GM23248 (cell line): ENCODE data around the gene CAB39. TPM values are rescaled to one million over a fixed set of nuclear protein-coding genes. Genes with fewer than 3 reads are reported as not detected.

Experiments
- DNase-seq: peaks from one replicate; pipeline ENCODE4 v3.0.0-alpha.2; 2015
- H2AFZ ChIP-seq: fragments of 200-600 bp; sonication (generic); 2 replicates; pipeline ENCODE4 v1.6.1; 2016; ENCODE audit warnings: antibody characterized with exemption
- H3F3A ChIP-seq: fragments of 200-600 bp; sonication (generic); 2 replicates; pipeline ENCODE4 v1.6.1; 2016; ENCODE audit warnings: mild to moderate bottlenecking, antibody characterized with exemption, mixed run types; ENCODE audit not compliant: insufficient read depth
- H3K27ac ChIP-seq: fragments of 200-600 bp; sonication (generic); 2 replicates; pipeline ENCODE4 v1.5.1; 2016; ENCODE audit warnings: mild to moderate bottlenecking
- H3K27me3 ChIP-seq: fragments of 200-600 bp; sonication (generic); replicated peaks from 2 replicates; pipeline ENCODE4 v1.6.1; 2016; ENCODE audit warnings: mild to moderate bottlenecking; ENCODE audit not compliant: insufficient read depth
- H3K36me3 ChIP-seq: fragments of 200-600 bp; sonication (generic); 2 replicates; pipeline ENCODE4 v1.6.1; 2016; ENCODE audit warnings: low read depth, mild to moderate bottlenecking
- H3K4me1 ChIP-seq: fragments of 200-600 bp; sonication (generic); 2 replicates; pipeline ENCODE4 v1.6.1; 2016; ENCODE audit warnings: mild to moderate bottlenecking; ENCODE audit not compliant: insufficient read depth
- H3K4me2 ChIP-seq: fragments of 200-600 bp; sonication (generic); one replicate; pipeline ENCODE4 v1.6.1; 2016; ENCODE audit warnings: mild to moderate bottlenecking; ENCODE audit not compliant: unreplicated experiment
- H3K4me3 ChIP-seq: fragments of 200-600 bp; sonication (generic); 2 replicates; pipeline ENCODE4 v1.5.1; 2016; ENCODE audit warnings: mild to moderate bottlenecking
- H3K79me2 ChIP-seq: fragments of 200-600 bp; sonication (generic); 2 replicates; pipeline ENCODE4 v1.6.1; 2016; ENCODE audit warnings: mild to moderate bottlenecking; ENCODE audit not compliant: insufficient read depth
- H3K9ac ChIP-seq: fragments of 200-600 bp; sonication (generic); 2 replicates; pipeline ENCODE4 v1.6.1; 2016; ENCODE audit warnings: mild to moderate bottlenecking
- H3K9me2 ChIP-seq: fragments of 200-600 bp; sonication (generic); 2 replicates; pipeline ENCODE4 v1.6.1; 2016; ENCODE audit warnings: mixed run types, mild to moderate bottlenecking, moderate library complexity; ENCODE audit not compliant: insufficient read depth
- H3K9me3 ChIP-seq: fragments of 200-600 bp; sonication (generic); one replicate; pipeline ENCODE4 v1.6.1; 2017; ENCODE audit warnings: low read depth
- H4K20me1 ChIP-seq: fragments of 200-600 bp; sonication (generic); 2 replicates; pipeline ENCODE4 v1.6.0; 2016; ENCODE audit not compliant: insufficient read depth
- EZH2 ChIP-seq: fragments of 200-600 bp; sonication (generic); IDR thresholded peaks from 2 replicates; pipeline ENCODE4 v1.6.1; 2018; ENCODE audit warnings: antibody characterized with exemption, mild to moderate bottlenecking; ENCODE audit not compliant: insufficient read depth, poor library complexity, severe bottlenecking
- EZH2phosphoT487 ChIP-seq: fragments of 200-600 bp; sonication (generic); IDR thresholded peaks from 2 replicates; pipeline ENCODE4 v1.6.1; 2018; ENCODE audit warnings: antibody characterized with exemption, moderate library complexity, mild to moderate bottlenecking, low read depth; ENCODE audit not compliant: insufficient read depth
- WGBS, 2 experiments: methylation state at CpG; one replicate each; pipeline ENCODE4 v1.1.6; 2015 to 2017; ENCODE audit warnings: low lambda C conversion rate in 2 of 2, low coverage in 1 of 2; ENCODE audit errors: missing lambda C conversion rate in 2 of 2; 5-methylcytosine and 5-hydroxymethylcytosine counted together
- in situ Hi-C: fragments of 300-500 bp; cut with MboI; formaldehyde crosslinking; loops from 2 replicates; pipeline ENCODE4 v1.15.0; 2020
- polyA plus RNA-seq: library from polyadenylated mRNA; unstranded; fragments of >200 nt; fragmentation: Nextera tagmentation; extraction: Ambion mirVana; gene quantifications from 2 replicates; pipeline ENCODE4 v1.2.1, GENCODE V29; 2016
- total RNA-seq: library from RNA; depleted of rRNA; stranded (reverse); fragments of >200 nt; shearing (Covaris generic); gene quantifications from 2 replicates; pipeline ENCODE4 v1.2.3, GENCODE V29; 2014

The CAB39 gene
- total and polyA plus RNA-seq, 2 experiments from 2014 or later, result 22.7 to 52.1 TPM

DNA sequence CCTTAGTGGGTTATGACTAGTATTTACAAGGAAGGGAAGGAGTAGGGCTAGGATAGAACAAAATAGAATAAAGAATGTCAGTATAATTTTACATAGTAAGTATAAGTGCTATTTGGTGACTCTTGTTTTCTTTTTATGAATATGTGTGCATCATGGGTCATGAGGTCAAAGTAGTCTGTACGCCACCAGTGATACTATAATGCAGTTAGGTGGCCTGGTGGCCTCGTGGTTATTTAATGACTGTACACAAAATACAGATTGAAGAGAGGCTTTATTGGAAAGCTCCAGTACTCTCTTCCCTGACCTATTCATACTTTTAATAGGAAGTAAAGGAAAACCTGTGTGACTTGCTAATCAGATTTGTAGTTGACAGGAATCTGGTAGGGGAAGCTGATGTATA lies 27.3 kb downstream of the CAB39 start:
- H4K20me1 ChIP-seq, result no peaks in the 10 kb centered on the region; the same call in 1 of the 2 replicates

GRCh38 chr2:230742781-230743180 lies 30.1 kb downstream of the CAB39 start:
- in situ Hi-C loops, result no loop called here
- Histone ChIP-seq H2AFZ (no peak overlapping the region), H3K4me3 (no peak overlapping the region), H3K9ac (no peak overlapping the region), H3K36me3 (peaks cover 5% of the 10 kb centered on the region; the same call in 1 of the 2 replicates), H3F3A (peaks cover 12% of the 10 kb centered on the region; the same call in 1 of the 2 replicates), H3K79me2 (peaks cover 100% of the 10 kb centered on the region), H3K9me2 (no peaks in the 10 kb centered on the region), H3K9me3 (no peaks in the 10 kb centered on the region), H3K27me3 (no peaks in the 10 kb centered on the region), H4K20me1 (no peaks in the 10 kb centered on the region; the same call in 1 of the 2 replicates), H3K4me1 (peaks cover 22% of the 10 kb centered on the region), H3K27ac (no peak overlapping the region), H3K4me2 (no peak overlapping the region)
- DNase-seq, result no peak
- TF ChIP-seq EZH2phosphoT487 (no peak), EZH2 (no peak)
- WGBS, 2 experiments, result 98 to 99% methylated on average over 4 of the region's 4 CpGs

More for the DNA sequence above, 27.3 kb downstream of the CAB39 start:
- in situ Hi-C loops, result no loop called here
- peaks cover 19% of the 10 kb centered on the region for H3K4me1 ChIP-seq
- H3K4me2 ChIP-seq, result no peak overlapping the region
- no peak overlapping the region for H2AFZ ChIP-seq
- H3F3A ChIP-seq, result peaks cover 7% of the 10 kb centered on the region; the same call in 1 of the 2 replicates
- H3K4me3 ChIP-seq, result no peak overlapping the region
- no peak overlapping the region for H3K9ac ChIP-seq
- H3K27ac ChIP-seq, result no peak overlapping the region
- no peak for DNase-seq
- no peaks in the 10 kb centered on the region for H3K9me2 ChIP-seq
- H3K36me3 ChIP-seq, result peaks cover 5% of the 10 kb centered on the region; the same call in 1 of the 2 replicates
- no peaks in the 10 kb centered on the region for H3K9me3 ChIP-seq
- H3K27me3 ChIP-seq, result no peaks in the 10 kb centered on the region
- TF ChIP-seq EZH2, result no peak
- TF ChIP-seq EZH2phosphoT487, result no peak
- WGBS, 2 experiments, result 95 to 100% methylated on average over 2 of the region's 2 CpGs
- H3K79me2 ChIP-seq, result peaks cover 100% of the 10 kb centered on the region

DNA sequence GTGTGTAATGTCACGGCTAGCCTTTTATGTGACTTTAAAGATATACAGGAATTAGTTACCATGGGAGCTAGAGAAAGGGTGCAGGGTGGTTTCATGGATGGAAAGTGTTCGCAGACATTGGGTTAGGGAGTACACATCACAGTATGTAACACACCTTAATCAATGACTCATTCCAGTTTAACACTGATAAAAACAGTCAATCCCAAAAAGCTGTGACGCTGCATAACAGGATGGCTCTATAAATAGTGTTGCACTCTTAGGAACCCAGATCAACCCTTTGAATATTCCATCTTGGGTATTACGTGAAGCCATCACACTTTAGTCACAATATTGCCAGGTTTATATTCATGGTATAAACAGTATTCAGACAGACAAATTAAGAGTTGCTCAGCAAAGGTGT lies 33.6 kb downstream of the CAB39 start:
- Histone ChIP-seq H3K4me2 (no peak overlapping the region), H3K9ac (no peak overlapping the region), H2AFZ (no peak overlapping the region), H3K9me3 (no peaks in the 10 kb centered on the region), H3K27ac (no peak overlapping the region), H3K9me2 (no peaks in the 10 kb centered on the region), H3K4me3 (no peak overlapping the region), H3F3A (peaks cover 13% of the 10 kb centered on the region), H3K79me2 (peaks cover 100% of the 10 kb centered on the region), H3K36me3 (no peaks in the 10 kb centered on the region), H3K4me1 (peaks cover 29% of the 10 kb centered on the region), H3K27me3 (no peaks in the 10 kb centered on the region), H4K20me1 (no peaks in the 10 kb centered on the region)
- no peak for DNase-seq
- in situ Hi-C loops, result no loop called here
- TF ChIP-seq EZH2 (no peak), EZH2phosphoT487 (no peak)
- 95 to 98% methylated on average over 4 of the region's 4 CpGs for WGBS, 2 experiments

- TF ChIP-seq EZH2, result no peak
- no peak for TF ChIP-seq EZH2phosphoT487
- Histone ChIP-seq H3K9ac (no peak overlapping the region), H2AFZ (no peak overlapping the region), H3K4me3 (no peak overlapping the region), H3K79me2 (peaks cover 100% of the 10 kb centered on the region), H4K20me1 (no peaks in the 10 kb centered on the region), H3K4me1 (peaks cover 34% of the 10 kb centered on the region), H3K27me3 (no peaks in the 10 kb centered on the region), H3K27ac (no peak overlapping the region), H3K36me3 (no peaks in the 10 kb centered on the region), H3K9me3 (no peaks in the 10 kb centered on the region), H3K9me2 (no peaks in the 10 kb centered on the region), H3K4me2 (no peak overlapping the region), H3F3A (peaks cover 18% of the 10 kb centered on the region)
- in situ Hi-C loops, result no loop called here
- 97 to 100% methylated on average over 2 of the region's 2 CpGs for WGBS, 2 experiments
- no peak for DNase-seq
Measured at GRCh38 chr2:230748087-230748486, 35.4 kb downstream of the CAB39 start.

GRCh38 chr2:230749111-230749510 lies 36.5 kb downstream of the CAB39 start:
- TF ChIP-seq EZH2phosphoT487 (no peak), EZH2 (no peak)
- Histone ChIP-seq H3K36me3 (no peaks in the 10 kb centered on the region), H3K4me3 (no peak overlapping the region), H3K4me2 (no peak overlapping the region), H3K9me2 (no peaks in the 10 kb centered on the region), H3K9me3 (no peaks in the 10 kb centered on the region), H3K27me3 (no peaks in the 10 kb centered on the region), H3K27ac (no peak overlapping the region), H3K9ac (no peak overlapping the region), H3F3A (peaks cover 18% of the 10 kb centered on the region), H4K20me1 (no peaks in the 10 kb centered on the region), H3K4me1 (peaks cover 34% of the 10 kb centered on the region), H3K79me2 (peaks cover 100% of the 10 kb centered on the region), H2AFZ (no peak overlapping the region)
- in situ Hi-C loops, result no loop called here
- WGBS, 2 experiments, result 75 to 79% methylated on average over 2 of the region's 2 CpGs
- peak; percentile 68 for DNase-seq
